HEK293 (cell line): ENCODE measurements around the gene LYPD3.
A peak's percentile ranks its signal among the peaks of the same experiment; 100 is the strongest.

Source experiments
- BCL11B ChIP-seq: fragments of 450-650 bp; formaldehyde crosslinking; IDR thresholded peaks from 2 replicates; pipeline ENCODE4 v1.5.1; 2016; ENCODE audit warnings: low read depth, missing biosample characterization, missing genetic modification characterization
- EGR2 ChIP-seq: fragments of 450-650 bp; formaldehyde crosslinking; IDR thresholded peaks from 2 replicates; pipeline ENCODE4 v1.5.1; 2016; ENCODE audit warnings: low read depth, missing biosample characterization, missing genetic modification characterization
- GLI2 ChIP-seq: fragments of 450-650 bp; formaldehyde crosslinking; IDR thresholded peaks from 2 replicates; pipeline ENCODE4; 2017; ENCODE audit warnings: missing biosample characterization, missing genetic modification characterization, low read depth, borderline replicate concordance
- INSM2 ChIP-seq: fragments of 450-650 bp; formaldehyde crosslinking; IDR thresholded peaks from 2 replicates; pipeline ENCODE4 v1.5.1; 2016; ENCODE audit warnings: missing biosample characterization, missing genetic modification characterization
- KLF10 ChIP-seq: fragments of 450-650 bp; IDR thresholded peaks from 2 replicates; pipeline ENCODE4 v1.5.1; 2018; ENCODE audit warnings: missing biosample characterization, mild to moderate bottlenecking, missing genetic modification characterization
- MZF1 ChIP-seq: fragments of 450-650 bp; formaldehyde crosslinking; IDR thresholded peaks from 2 replicates; pipeline ENCODE4 v1.5.1; 2017; ENCODE audit warnings: missing biosample characterization, missing genetic modification characterization, borderline replicate concordance
- TRIM28 ChIP-seq: IDR thresholded peaks from 2 replicates; pipeline ENCODE4 v1.6.1; 2011; ENCODE audit warnings: low read length, control low read depth, borderline replicate concordance
- ZBTB20 ChIP-seq: fragments of 450-650 bp; formaldehyde crosslinking; IDR thresholded peaks from 2 replicates; pipeline ENCODE4 v1.5.1; 2016; ENCODE audit warnings: missing biosample characterization, missing genetic modification characterization
- ZBTB8A ChIP-seq: fragments of 450-650 bp; formaldehyde crosslinking; IDR thresholded peaks from 2 replicates; pipeline ENCODE4 v1.5.1; 2016; ENCODE audit warnings: missing biosample characterization, missing genetic modification characterization
- ZIC2 ChIP-seq: fragments of 450-650 bp; formaldehyde crosslinking; IDR thresholded peaks from 2 replicates; pipeline ENCODE4 v1.5.1; 2016; ENCODE audit warnings: missing biosample characterization, missing genetic modification characterization
- ZNF10 ChIP-seq: fragments of 450-650 bp; formaldehyde crosslinking; IDR thresholded peaks from 2 replicates; pipeline ENCODE4 v1.5.1; 2017; ENCODE audit warnings: missing biosample characterization, missing genetic modification characterization
- ZNF175 ChIP-seq: fragments of 450-650 bp; formaldehyde crosslinking; IDR thresholded peaks from 2 replicates; pipeline ENCODE4 v1.5.1; 2016; ENCODE audit warnings: missing biosample characterization, missing genetic modification characterization
- ZNF274 ChIP-seq, 2 experiments: fragments of 200-500 bp in 1 of 2; fragments of 450-650 bp in 1 of 2; sonication (Bioruptor generic) in 1 of 2; formaldehyde crosslinking in 1 of 2; IDR thresholded peaks; 2 replicates each; pipeline versions ENCODE4 v1.5.1 to v1.6.1; 2014 to 2016; ENCODE audit warnings: borderline replicate concordance in 1 of 2, inconsistent platforms in 1 of 2, low read length in 1 of 2, missing biosample characterization in 1 of 2, missing genetic modification characterization in 1 of 2
- ZNF341 ChIP-seq: fragments of 450-650 bp; formaldehyde crosslinking; IDR thresholded peaks from 2 replicates; pipeline ENCODE4; 2016; ENCODE audit warnings: low read depth, missing biosample characterization, missing genetic modification characterization
- ZNF449 ChIP-seq: fragments of 450-650 bp; formaldehyde crosslinking; IDR thresholded peaks from 2 replicates; pipeline ENCODE4 v1.5.1; 2017; ENCODE audit warnings: missing biosample characterization, mild to moderate bottlenecking, missing genetic modification characterization, moderate library complexity
- ZNF514 ChIP-seq: fragments of 450-650 bp; formaldehyde crosslinking; IDR thresholded peaks from 2 replicates; pipeline ENCODE4 v1.5.1; 2016; ENCODE audit warnings: missing biosample characterization, missing genetic modification characterization
- ZNF521 ChIP-seq: fragments of 450-650 bp; formaldehyde crosslinking; IDR thresholded peaks from 2 replicates; pipeline ENCODE4 v1.5.1; 2017; ENCODE audit warnings: missing biosample characterization, mild to moderate bottlenecking, missing genetic modification characterization
- ZNF530 ChIP-seq: fragments of 450-650 bp; formaldehyde crosslinking; IDR thresholded peaks from 2 replicates; pipeline ENCODE4 v1.5.1; 2016; ENCODE audit warnings: low read depth, missing biosample characterization, missing genetic modification characterization
- ZNF544 ChIP-seq: fragments of 450-650 bp; formaldehyde crosslinking; IDR thresholded peaks from 2 replicates; pipeline ENCODE4 v1.5.0; 2017; ENCODE audit warnings: missing biosample characterization, missing genetic modification characterization
- ZNF629 ChIP-seq: fragments of 450-650 bp; formaldehyde crosslinking; IDR thresholded peaks from 2 replicates; pipeline ENCODE4 v1.5.1; 2017; ENCODE audit warnings: missing biosample characterization, missing genetic modification characterization
- ZNF76 ChIP-seq: fragments of 450-650 bp; formaldehyde crosslinking; IDR thresholded peaks from 2 replicates; pipeline ENCODE4; 2016; ENCODE audit warnings: low read depth, missing biosample characterization, missing genetic modification characterization, borderline replicate concordance
- ZNF768 ChIP-seq: fragments of 450-650 bp; formaldehyde crosslinking; IDR thresholded peaks from 2 replicates; pipeline ENCODE4 v1.5.1; 2018; ENCODE audit warnings: missing biosample characterization, mild to moderate bottlenecking, missing genetic modification characterization
- TF ChIP-seq, protein P1 (sequence below): fragments of 450-650 bp; formaldehyde crosslinking; IDR thresholded peaks from 2 replicates; pipeline ENCODE4 v1.5.1; 2017; ENCODE audit warnings: missing biosample characterization, missing genetic modification characterization
- TF ChIP-seq, protein P2 (sequence below): fragments of 450-650 bp; formaldehyde crosslinking; IDR thresholded peaks from 2 replicates; pipeline ENCODE4 v1.5.1; 2016; ENCODE audit warnings: missing biosample characterization, missing genetic modification characterization, borderline replicate concordance

Gene LYPD3

GRCh38 chr19:43474986-43475705 lies 9.7 kb upstream of the LYPD3 start (continued):
- TF ChIP-seq MZF1 (tag by site-specific recombination) = no peak
- TF ChIP-seq ZNF274 (IDR thresholded peaks at IDR 0.05; ENCODE audit: low read length) = no peak
- TF ChIP-seq ZNF274 (tag by site-specific recombination; IDR thresholded peaks at IDR 0.05; ENCODE audit: borderline replicate concordance) = no peak
- TF ChIP-seq TRIM28 = no peak
- 0 out of 2 replicates have a peak, but pooled peaks have one; percentile 10 for TF ChIP-seq ZBTB20
- 0 out of 2 replicates have a peak, but pooled peaks have one; percentile 9 for TF ChIP-seq ZNF76
- TF ChIP-seq GLI2 (tag by site-specific recombination) = no peak
- peak; percentile 94 for TF ChIP-seq KLF10 (tag by site-specific recombination)
- TF ChIP-seq ZNF544 (tag by site-specific recombination) = no peak
- peak; percentile 36; the same call in 1 of the 2 replicates for TF ChIP-seq ZBTB8A (tag by site-specific recombination)
- 0 out of 2 replicates have a peak, but pooled peaks have one; percentile 4 for TF ChIP-seq ZNF768 (tag by site-specific recombination)
- no peak for TF ChIP-seq INSM2 (tag by site-specific recombination)
- TF ChIP-seq, protein P1, sequence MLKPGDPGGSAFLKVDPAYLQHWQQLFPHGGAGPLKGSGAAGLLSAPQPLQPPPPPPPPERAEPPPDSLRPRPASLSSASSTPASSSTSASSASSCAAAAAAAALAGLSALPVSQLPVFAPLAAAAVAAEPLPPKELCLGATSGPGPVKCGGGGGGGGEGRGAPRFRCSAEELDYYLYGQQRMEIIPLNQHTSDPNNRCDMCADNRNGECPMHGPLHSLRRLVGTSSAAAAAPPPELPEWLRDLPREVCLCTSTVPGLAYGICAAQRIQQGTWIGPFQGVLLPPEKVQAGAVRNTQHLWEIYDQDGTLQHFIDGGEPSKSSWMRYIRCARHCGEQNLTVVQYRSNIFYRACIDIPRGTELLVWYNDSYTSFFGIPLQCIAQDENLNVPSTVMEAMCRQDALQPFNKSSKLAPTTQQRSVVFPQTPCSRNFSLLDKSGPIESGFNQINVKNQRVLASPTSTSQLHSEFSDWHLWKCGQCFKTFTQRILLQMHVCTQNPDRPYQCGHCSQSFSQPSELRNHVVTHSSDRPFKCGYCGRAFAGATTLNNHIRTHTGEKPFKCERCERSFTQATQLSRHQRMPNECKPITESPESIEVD = no peak
- TF ChIP-seq ZIC2 = no peak
- peak; percentile 89 for TF ChIP-seq EGR2
- peak; percentile 43; the same call in 1 of the 2 replicates for TF ChIP-seq ZNF341 (tag by site-specific recombination)
- TF ChIP-seq ZNF10 (tag by site-specific recombination) = 0 out of 2 replicates have a peak, but pooled peaks have one; percentile 34
- TF ChIP-seq ZNF514 (tag by site-specific recombination) = no peak
- no peak for TF ChIP-seq ZNF521 (tag by site-specific recombination)
- peak; percentile 93 for TF ChIP-seq ZNF449
- TF ChIP-seq ZNF530 (tag by site-specific recombination) = no peak
- TF ChIP-seq, protein P2, sequence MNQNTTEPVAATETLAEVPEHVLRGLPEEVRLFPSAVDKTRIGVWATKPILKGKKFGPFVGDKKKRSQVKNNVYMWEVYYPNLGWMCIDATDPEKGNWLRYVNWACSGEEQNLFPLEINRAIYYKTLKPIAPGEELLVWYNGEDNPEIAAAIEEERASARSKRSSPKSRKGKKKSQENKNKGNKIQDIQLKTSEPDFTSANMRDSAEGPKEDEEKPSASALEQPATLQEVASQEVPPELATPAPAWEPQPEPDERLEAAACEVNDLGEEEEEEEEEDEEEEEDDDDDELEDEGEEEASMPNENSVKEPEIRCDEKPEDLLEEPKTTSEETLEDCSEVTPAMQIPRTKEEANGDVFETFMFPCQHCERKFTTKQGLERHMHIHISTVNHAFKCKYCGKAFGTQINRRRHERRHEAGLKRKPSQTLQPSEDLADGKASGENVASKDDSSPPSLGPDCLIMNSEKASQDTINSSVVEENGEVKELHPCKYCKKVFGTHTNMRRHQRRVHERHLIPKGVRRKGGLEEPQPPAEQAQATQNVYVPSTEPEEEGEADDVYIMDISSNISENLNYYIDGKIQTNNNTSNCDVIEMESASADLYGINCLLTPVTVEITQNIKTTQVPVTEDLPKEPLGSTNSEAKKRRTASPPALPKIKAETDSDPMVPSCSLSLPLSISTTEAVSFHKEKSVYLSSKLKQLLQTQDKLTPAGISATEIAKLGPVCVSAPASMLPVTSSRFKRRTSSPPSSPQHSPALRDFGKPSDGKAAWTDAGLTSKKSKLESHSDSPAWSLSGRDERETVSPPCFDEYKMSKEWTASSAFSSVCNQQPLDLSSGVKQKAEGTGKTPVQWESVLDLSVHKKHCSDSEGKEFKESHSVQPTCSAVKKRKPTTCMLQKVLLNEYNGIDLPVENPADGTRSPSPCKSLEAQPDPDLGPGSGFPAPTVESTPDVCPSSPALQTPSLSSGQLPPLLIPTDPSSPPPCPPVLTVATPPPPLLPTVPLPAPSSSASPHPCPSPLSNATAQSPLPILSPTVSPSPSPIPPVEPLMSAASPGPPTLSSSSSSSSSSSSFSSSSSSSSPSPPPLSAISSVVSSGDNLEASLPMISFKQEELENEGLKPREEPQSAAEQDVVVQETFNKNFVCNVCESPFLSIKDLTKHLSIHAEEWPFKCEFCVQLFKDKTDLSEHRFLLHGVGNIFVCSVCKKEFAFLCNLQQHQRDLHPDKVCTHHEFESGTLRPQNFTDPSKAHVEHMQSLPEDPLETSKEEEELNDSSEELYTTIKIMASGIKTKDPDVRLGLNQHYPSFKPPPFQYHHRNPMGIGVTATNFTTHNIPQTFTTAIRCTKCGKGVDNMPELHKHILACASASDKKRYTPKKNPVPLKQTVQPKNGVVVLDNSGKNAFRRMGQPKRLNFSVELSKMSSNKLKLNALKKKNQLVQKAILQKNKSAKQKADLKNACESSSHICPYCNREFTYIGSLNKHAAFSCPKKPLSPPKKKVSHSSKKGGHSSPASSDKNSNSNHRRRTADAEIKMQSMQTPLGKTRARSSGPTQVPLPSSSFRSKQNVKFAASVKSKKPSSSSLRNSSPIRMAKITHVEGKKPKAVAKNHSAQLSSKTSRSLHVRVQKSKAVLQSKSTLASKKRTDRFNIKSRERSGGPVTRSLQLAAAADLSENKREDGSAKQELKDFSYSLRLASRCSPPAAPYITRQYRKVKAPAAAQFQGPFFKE (tag by site-specific recombination) = no peak
- TF ChIP-seq BCL11B (tag by site-specific recombination) = peak; percentile 67; the same call in 1 of the 2 replicates
- TF ChIP-seq ZNF175 (tag by site-specific recombination) = no peak
- peak; percentile 99 for TF ChIP-seq ZNF629 (tag by site-specific recombination)
